Measurements from ENCODE around the gene GLIPR2. TPM values are rescaled to one million over a fixed set of nuclear protein-coding genes. Genes with fewer than 3 reads are reported as not detected.

Gene GLIPR2
- total RNA-seq, 1 donor from 2014 or later = 54.4 TPM

GRCh38 chr9:36137392-36138004 lies 965 bp downstream of the GLIPR2 start:
- Histone ChIP-seq H3K27ac (peak overlapping the region; percentile 71 to 78), H3K4me1 (peaks cover 4 to 22% of the 10 kb centered on the region in 2 donors), H3K9me3 (no peaks in the 10 kb centered on the region), H3K4me3 (peak overlapping the region; percentile 84 to 90), H3K36me3 (no peaks in the 10 kb centered on the region), H3K27me3 (no peaks in the 10 kb centered on the region)
- DNase-seq (ENCODE audit: low spot score in 2 of 2) = peak in 1 of 2 donors; percentile 73
- TF ChIP-seq CTCF (IDR thresholded peaks at IDR 0.05) = no peak
- intact Hi-C loops (cut with DNase I) = loop anchor here (1.0 kb wide), 1 partner anchor 53 kb away; the partner anchor contains the start of gene CLTA

GRCh38 chr9:36138496-36138895 lies 2.0 kb downstream of the GLIPR2 start:
- H3K4me1 ChIP-seq = peaks cover 12 to 32% of the 10 kb centered on the region in 2 donors
- intact Hi-C loops (cut with DNase I) = no loop called here
- peak in 1 of 2 donors; percentile 51 for DNase-seq (ENCODE audit: low spot score in 2 of 2)
- H3K27me3 ChIP-seq = no peaks in the 10 kb centered on the region
- no peak overlapping the region for H3K27ac ChIP-seq
- no peaks in the 10 kb centered on the region for H3K9me3 ChIP-seq
- TF ChIP-seq CTCF (IDR thresholded peaks at IDR 0.05) = no peak
- no peak overlapping the region for H3K4me3 ChIP-seq
- no peaks in the 10 kb centered on the region for H3K36me3 ChIP-seq

GRCh38 chr9:36138901-36139300 lies 2.4 kb downstream of the GLIPR2 start:
- peak in 1 of 2 donors; percentile 51 for DNase-seq (ENCODE audit: low spot score in 2 of 2)
- TF ChIP-seq CTCF (IDR thresholded peaks at IDR 0.05) = no peak
- Histone ChIP-seq H3K4me3 (no peak overlapping the region), H3K27me3 (no peaks in the 10 kb centered on the region), H3K27ac (no peak overlapping the region), H3K4me1 (peaks cover 12 to 33% of the 10 kb centered on the region in 2 donors), H3K9me3 (no peaks in the 10 kb centered on the region), H3K36me3 (no peaks in the 10 kb centered on the region)
- intact Hi-C loops (cut with DNase I) = no loop called here

- no peak overlapping the region for H3K4me3 ChIP-seq
- no peaks in the 10 kb centered on the region for H3K9me3 ChIP-seq
- no peaks in the 10 kb centered on the region for H3K27me3 ChIP-seq
- DNase-seq (ENCODE audit: low spot score in 2 of 2) = peak in 1 of 2 donors; percentile 53
- peak overlapping the region; percentile 29 to 86 for H3K27ac ChIP-seq
- peaks cover 12 to 33% of the 10 kb centered on the region in 2 donors for H3K4me1 ChIP-seq
- intact Hi-C loops (cut with DNase I) = loop anchor here (1.0 to 5.0 kb wide), 2 partner anchors 26 to 117 kb away; partner anchors contain the start of gene GNE
- no peak for TF ChIP-seq CTCF (IDR thresholded peaks at IDR 0.05)
- no peaks in the 10 kb centered on the region for H3K36me3 ChIP-seq
These were observed 3.9 kb downstream of the GLIPR2 start for GRCh38 chr9:36140086-36141084.

GRCh38 chr9:36141288-36141687 lies 4.8 kb downstream of the GLIPR2 start:
- TF ChIP-seq CTCF (IDR thresholded peaks at IDR 0.05) = peak in 2 of 3 experiments; percentile 21 to 49
- intact Hi-C loops (cut with DNase I) = loop anchor here (1.0 to 5.0 kb wide), 2 partner anchors 25 to 116 kb away; partner anchors contain the start of gene GNE
- no peak for DNase-seq (ENCODE audit: low spot score in 2 of 2)

More at GRCh38 chr9:36141288-36141687, 4.8 kb downstream of the GLIPR2 start:
- H3K4me3 ChIP-seq = no peak overlapping the region
- H3K9me3 ChIP-seq = no peaks in the 10 kb centered on the region
- H3K27ac ChIP-seq = peak overlapping the region in 1 of 2 donors; percentile 86
- H3K27me3 ChIP-seq = no peaks in the 10 kb centered on the region
- peaks cover 12 to 33% of the 10 kb centered on the region in 2 donors for H3K4me1 ChIP-seq
- no peaks in the 10 kb centered on the region for H3K36me3 ChIP-seq
